Measurements from ENCODE around the gene ACYP2.

DNA sequence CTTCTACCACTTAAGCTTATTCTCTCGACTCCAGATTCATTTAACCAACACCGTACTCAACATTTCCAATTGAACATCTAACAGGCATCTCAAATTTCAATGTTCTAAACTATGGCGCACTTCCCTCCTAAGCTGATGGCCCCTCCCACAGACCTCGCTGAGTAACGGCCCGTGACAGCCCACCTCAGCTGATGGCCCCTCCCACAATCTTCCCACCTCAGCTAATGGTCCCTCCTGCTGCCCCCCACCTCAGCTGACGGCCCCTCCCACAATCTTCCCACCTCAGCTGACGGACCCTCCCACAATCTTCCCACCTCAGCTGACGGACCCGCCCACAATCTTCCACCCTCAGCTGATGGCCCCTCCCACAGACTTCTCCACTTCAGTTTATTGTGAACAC, 197.7 kb downstream of the ACYP2 start:
- TF ChIP-seq, protein P1, sequence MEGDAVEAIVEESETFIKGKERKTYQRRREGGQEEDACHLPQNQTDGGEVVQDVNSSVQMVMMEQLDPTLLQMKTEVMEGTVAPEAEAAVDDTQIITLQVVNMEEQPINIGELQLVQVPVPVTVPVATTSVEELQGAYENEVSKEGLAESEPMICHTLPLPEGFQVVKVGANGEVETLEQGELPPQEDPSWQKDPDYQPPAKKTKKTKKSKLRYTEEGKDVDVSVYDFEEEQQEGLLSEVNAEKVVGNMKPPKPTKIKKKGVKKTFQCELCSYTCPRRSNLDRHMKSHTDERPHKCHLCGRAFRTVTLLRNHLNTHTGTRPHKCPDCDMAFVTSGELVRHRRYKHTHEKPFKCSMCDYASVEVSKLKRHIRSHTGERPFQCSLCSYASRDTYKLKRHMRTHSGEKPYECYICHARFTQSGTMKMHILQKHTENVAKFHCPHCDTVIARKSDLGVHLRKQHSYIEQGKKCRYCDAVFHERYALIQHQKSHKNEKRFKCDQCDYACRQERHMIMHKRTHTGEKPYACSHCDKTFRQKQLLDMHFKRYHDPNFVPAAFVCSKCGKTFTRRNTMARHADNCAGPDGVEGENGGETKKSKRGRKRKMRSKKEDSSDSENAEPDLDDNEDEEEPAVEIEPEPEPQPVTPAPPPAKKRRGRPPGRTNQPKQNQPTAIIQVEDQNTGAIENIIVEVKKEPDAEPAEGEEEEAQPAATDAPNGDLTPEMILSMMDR (IDR thresholded peaks at IDR 0.05) = no peak
- TF ChIP-seq POLR2A (IDR thresholded peaks at IDR 0.05) = no peak
- no peak for TF ChIP-seq POLR2AphosphoS5 (IDR thresholded peaks at IDR 0.05)
